PFSK-1 (cell line): ENCODE data around the gene KLHL8.

ENCODE experiments used
- FOXP2 ChIP-seq: optimal IDR thresholded peaks from 2 replicates; pipeline ENCODE3; 2011; ENCODE audit warnings: borderline replicate concordance, control low read depth, inconsistent platforms; ENCODE audit not compliant: insufficient read depth; ENCODE audit errors: extremely low read length, extremely low read depth
- POLR2AphosphoS5 ChIP-seq: IDR thresholded peaks from 2 replicates; pipeline ENCODE4 v1.6.1; 2012; ENCODE audit warnings: low read depth, mild to moderate bottlenecking, control low read depth, low read length, moderate library complexity
- REST ChIP-seq, 2 experiments: IDR thresholded peaks; 2 replicates each; pipeline versions ENCODE4 v1.6.1 to v1.8.0; 2011 to 2012; ENCODE audit warnings: low read depth in 2 of 2, low read length in 2 of 2, control low read depth in 1 of 2, inconsistent platforms in 1 of 2, mild to moderate bottlenecking in 1 of 2, moderate library complexity in 1 of 2; ENCODE audit not compliant: insufficient read depth in 1 of 2
- SIN3A ChIP-seq: IDR thresholded peaks from 2 replicates; pipeline ENCODE4 v1.6.1; 2012; ENCODE audit warnings: mild to moderate bottlenecking, low read length, moderate library complexity, borderline replicate concordance; ENCODE audit not compliant: insufficient read depth
- TAF1 ChIP-seq: IDR thresholded peaks from 2 replicates; pipeline ENCODE4 v1.6.1; 2012; ENCODE audit warnings: low read length, control low read depth, borderline replicate concordance; ENCODE audit not compliant: insufficient read depth

The KLHL8 gene

DNA sequence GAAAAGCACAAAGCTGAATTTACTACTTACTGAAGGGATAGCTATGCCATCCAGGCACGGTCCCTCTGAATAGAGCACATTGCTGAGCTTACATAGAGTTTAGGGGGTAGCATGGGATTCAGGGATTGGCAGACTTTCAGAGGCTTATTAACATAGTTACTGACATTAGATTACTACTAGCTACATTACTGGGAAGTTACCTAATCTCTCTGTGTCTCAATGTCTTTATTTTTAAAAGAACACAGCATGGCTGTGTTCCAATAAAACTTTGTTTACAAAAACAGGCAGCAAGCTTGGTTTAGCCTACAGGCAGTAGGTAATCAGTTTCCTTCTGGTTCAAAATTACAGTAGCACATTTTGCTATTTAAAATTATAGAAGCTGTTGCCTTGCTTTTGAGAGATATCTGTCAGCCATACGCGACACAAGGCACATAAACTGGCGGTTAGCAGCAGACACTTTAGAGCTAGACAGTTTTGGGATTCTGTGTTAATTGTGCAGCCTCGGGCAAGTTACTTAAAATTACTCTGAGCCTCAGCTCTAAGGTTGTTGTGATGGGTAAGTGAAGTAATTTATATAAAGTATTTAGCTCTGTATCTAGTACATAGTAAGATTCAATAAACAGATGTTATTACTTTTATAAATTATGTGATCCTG is 6.9 kb downstream of the KLHL8 start:
- TF ChIP-seq FOXP2 = no peak
- no peak for TF ChIP-seq REST (IDR thresholded peaks at IDR 0.05; ENCODE audit: insufficient read depth in 1 of 2, low read depth in 2 of 2, low read length in 2 of 2)
- TF ChIP-seq POLR2AphosphoS5 = no peak
- TF ChIP-seq TAF1 = no peak
- no peak for TF ChIP-seq SIN3A

- TF ChIP-seq REST (IDR thresholded peaks at IDR 0.05; ENCODE audit: insufficient read depth in 1 of 2, low read depth in 2 of 2, low read length in 2 of 2) = no peak
- no peak for TF ChIP-seq TAF1
- TF ChIP-seq POLR2AphosphoS5 = no peak
- TF ChIP-seq SIN3A = no peak
- no peak for TF ChIP-seq FOXP2
Observed at GRCh38 chr4:87211249-87211952, 9.0 kb downstream of the KLHL8 start.

- TF ChIP-seq TAF1 (no peak), SIN3A (no peak), REST (IDR thresholded peaks at IDR 0.05; ENCODE audit: insufficient read depth in 1 of 2, low read depth in 2 of 2, low read length in 2 of 2) (no peak), POLR2AphosphoS5 (no peak), FOXP2 (no peak)
Observed at GRCh38 chr4:87209696-87210095, 10.7 kb downstream of the KLHL8 start.

DNA sequence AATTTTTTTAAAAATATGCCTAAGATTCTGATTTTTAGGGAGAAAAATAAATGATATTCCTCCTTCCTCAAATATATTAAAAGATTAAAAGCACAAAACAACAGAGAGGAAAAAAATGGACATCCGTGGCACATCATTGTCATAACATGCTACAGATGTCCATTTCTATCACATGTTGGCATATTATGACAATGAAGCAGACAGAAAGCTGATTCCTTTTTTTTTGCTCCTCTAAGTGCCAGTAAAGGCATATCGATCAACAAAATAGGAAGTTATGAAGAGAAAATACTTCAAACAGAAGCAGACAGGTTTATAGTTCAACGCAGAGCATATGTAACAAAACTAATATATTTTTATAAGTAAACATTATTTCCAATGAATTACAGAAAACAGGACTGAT is 11.2 kb downstream of the KLHL8 start:
- TF ChIP-seq SIN3A = no peak
- TF ChIP-seq FOXP2 = no peak
- no peak for TF ChIP-seq TAF1
- TF ChIP-seq POLR2AphosphoS5 = no peak
- TF ChIP-seq REST (IDR thresholded peaks at IDR 0.05; ENCODE audit: insufficient read depth in 1 of 2, low read depth in 2 of 2, low read length in 2 of 2) = no peak

DNA sequence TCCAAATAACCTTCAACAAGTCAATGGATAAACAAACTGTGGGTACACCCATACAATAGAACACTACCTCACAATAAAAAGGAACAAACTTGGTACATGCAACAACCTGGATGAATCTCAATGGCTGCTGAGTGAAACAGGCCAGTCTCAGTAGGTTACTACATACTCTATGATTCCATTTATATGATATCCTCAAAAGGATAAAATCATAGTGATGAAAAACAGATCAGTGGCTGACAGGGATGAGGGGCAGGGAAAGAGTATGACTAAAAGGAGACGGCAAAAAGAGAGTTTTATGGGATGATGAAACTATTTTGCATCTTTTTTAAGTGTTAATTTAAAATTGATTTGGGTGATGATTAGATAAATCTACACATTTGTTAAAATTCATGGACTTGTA is 15.9 kb downstream of the KLHL8 start:
- no peak for TF ChIP-seq POLR2AphosphoS5
- TF ChIP-seq REST (IDR thresholded peaks at IDR 0.05; ENCODE audit: insufficient read depth in 1 of 2, low read depth in 2 of 2, low read length in 2 of 2) = no peak
- TF ChIP-seq TAF1 = no peak
- no peak for TF ChIP-seq SIN3A
- TF ChIP-seq FOXP2 = no peak
